22Rv1 (cell line): ENCODE data around the gene LRRC3.
"Not testable (repeated sequence)": the region's sequence is repeated elsewhere in the genome, so short reads cannot be mapped to it uniquely, and the experiment has no call there.

Source experiments
- CTCF ChIP-seq: fragments of 450-650 bp; IDR thresholded peaks from 2 replicates; pipeline ENCODE4 v1.5.1; 2017; ENCODE audit warnings: mild to moderate bottlenecking
- ZFX ChIP-seq: fragments of 450-650 bp; IDR thresholded peaks from 2 replicates; pipeline ENCODE4 v1.6.1; 2017; ENCODE audit warnings: antibody characterized with exemption, borderline replicate concordance

DNA sequence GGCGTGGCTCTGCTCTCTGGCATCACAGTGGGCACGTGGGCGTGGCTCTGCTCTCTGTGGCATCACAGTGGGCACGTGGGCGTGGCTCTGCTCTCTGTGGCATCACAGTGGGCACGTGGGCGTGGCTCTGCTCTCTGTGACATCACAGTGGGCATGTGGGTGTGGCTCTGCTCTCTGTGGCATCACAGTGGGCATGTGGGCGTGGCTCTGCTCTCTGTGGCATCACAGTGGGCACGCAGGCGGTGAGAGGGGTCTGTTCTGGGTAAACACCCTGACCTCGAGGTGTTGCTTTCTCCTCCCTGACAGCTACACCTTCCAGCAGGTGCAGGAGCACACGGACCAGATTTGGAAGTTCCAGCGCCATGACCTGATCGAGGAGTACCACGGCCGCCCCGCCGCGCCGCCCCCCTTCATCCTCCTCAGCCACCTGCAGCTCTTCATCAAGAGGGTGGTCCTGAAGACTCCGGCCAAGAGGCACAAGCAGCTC, 37.6 kb upstream of the LRRC3 start:
- not testable (repeated sequence) for TF ChIP-seq CTCF, ZFX
